GM23248 (cell line): ENCODE measurements around the gene RASGRP1. TPM values are rescaled to one million over a fixed set of nuclear protein-coding genes. Genes with fewer than 3 reads are reported as not detected.

ENCODE experiments used
- DNase-seq: peaks from one replicate; pipeline ENCODE4 v3.0.0-alpha.2; 2015
- H2AFZ ChIP-seq: fragments of 200-600 bp; sonication (generic); 2 replicates; pipeline ENCODE4 v1.6.1; 2016; ENCODE audit warnings: antibody characterized with exemption
- H3F3A ChIP-seq: fragments of 200-600 bp; sonication (generic); 2 replicates; pipeline ENCODE4 v1.6.1; 2016; ENCODE audit warnings: mild to moderate bottlenecking, antibody characterized with exemption, mixed run types; ENCODE audit not compliant: insufficient read depth
- H3K27ac ChIP-seq: fragments of 200-600 bp; sonication (generic); 2 replicates; pipeline ENCODE4 v1.5.1; 2016; ENCODE audit warnings: mild to moderate bottlenecking
- H3K27me3 ChIP-seq: fragments of 200-600 bp; sonication (generic); replicated peaks from 2 replicates; pipeline ENCODE4 v1.6.1; 2016; ENCODE audit warnings: mild to moderate bottlenecking; ENCODE audit not compliant: insufficient read depth
- H3K36me3 ChIP-seq: fragments of 200-600 bp; sonication (generic); 2 replicates; pipeline ENCODE4 v1.6.1; 2016; ENCODE audit warnings: low read depth, mild to moderate bottlenecking
- H3K4me1 ChIP-seq: fragments of 200-600 bp; sonication (generic); 2 replicates; pipeline ENCODE4 v1.6.1; 2016; ENCODE audit warnings: mild to moderate bottlenecking; ENCODE audit not compliant: insufficient read depth
- H3K4me2 ChIP-seq: fragments of 200-600 bp; sonication (generic); one replicate; pipeline ENCODE4 v1.6.1; 2016; ENCODE audit warnings: mild to moderate bottlenecking; ENCODE audit not compliant: unreplicated experiment
- H3K4me3 ChIP-seq: fragments of 200-600 bp; sonication (generic); 2 replicates; pipeline ENCODE4 v1.5.1; 2016; ENCODE audit warnings: mild to moderate bottlenecking
- H3K79me2 ChIP-seq: fragments of 200-600 bp; sonication (generic); 2 replicates; pipeline ENCODE4 v1.6.1; 2016; ENCODE audit warnings: mild to moderate bottlenecking; ENCODE audit not compliant: insufficient read depth
- H3K9ac ChIP-seq: fragments of 200-600 bp; sonication (generic); 2 replicates; pipeline ENCODE4 v1.6.1; 2016; ENCODE audit warnings: mild to moderate bottlenecking
- H3K9me2 ChIP-seq: fragments of 200-600 bp; sonication (generic); 2 replicates; pipeline ENCODE4 v1.6.1; 2016; ENCODE audit warnings: mixed run types, mild to moderate bottlenecking, moderate library complexity; ENCODE audit not compliant: insufficient read depth
- H3K9me3 ChIP-seq: fragments of 200-600 bp; sonication (generic); one replicate; pipeline ENCODE4 v1.6.1; 2017; ENCODE audit warnings: low read depth
- H4K20me1 ChIP-seq: fragments of 200-600 bp; sonication (generic); 2 replicates; pipeline ENCODE4 v1.6.0; 2016; ENCODE audit not compliant: insufficient read depth
- EZH2 ChIP-seq: fragments of 200-600 bp; sonication (generic); IDR thresholded peaks from 2 replicates; pipeline ENCODE4 v1.6.1; 2018; ENCODE audit warnings: antibody characterized with exemption, mild to moderate bottlenecking; ENCODE audit not compliant: insufficient read depth, poor library complexity, severe bottlenecking
- EZH2phosphoT487 ChIP-seq: fragments of 200-600 bp; sonication (generic); IDR thresholded peaks from 2 replicates; pipeline ENCODE4 v1.6.1; 2018; ENCODE audit warnings: antibody characterized with exemption, moderate library complexity, mild to moderate bottlenecking, low read depth; ENCODE audit not compliant: insufficient read depth
- WGBS, 2 experiments: methylation state at CpG; one replicate each; pipeline ENCODE4 v1.1.6; 2015 to 2017; ENCODE audit warnings: low lambda C conversion rate in 2 of 2, low coverage in 1 of 2; ENCODE audit errors: missing lambda C conversion rate in 2 of 2; 5-methylcytosine and 5-hydroxymethylcytosine counted together
- in situ Hi-C: fragments of 300-500 bp; cut with MboI; formaldehyde crosslinking; loops from 2 replicates; pipeline ENCODE4 v1.15.0; 2020
- polyA plus RNA-seq: library from polyadenylated mRNA; unstranded; fragments of >200 nt; fragmentation: Nextera tagmentation; extraction: Ambion mirVana; gene quantifications from 2 replicates; pipeline ENCODE4 v1.2.1, GENCODE V29; 2016
- total RNA-seq: library from RNA; depleted of rRNA; stranded (reverse); fragments of >200 nt; shearing (Covaris generic); gene quantifications from 2 replicates; pipeline ENCODE4 v1.2.3, GENCODE V29; 2014

Gene RASGRP1
- total and polyA plus RNA-seq, 2 experiments from 2014 or later: 0.58 to 1.5 TPM

- H4K20me1 ChIP-seq: no peaks in the 10 kb centered on the region
- peaks cover 24% of the 10 kb centered on the region for H3K36me3 ChIP-seq
- 0 out of 2 replicates have a peak, but pooled peaks cover 3% of the 10 kb centered on the region for H3K79me2 ChIP-seq
- H3K4me3 ChIP-seq: no peak overlapping the region
- no peaks in the 10 kb centered on the region for H3K9me3 ChIP-seq
- H3K27ac ChIP-seq: peak overlapping the region; percentile 6
- peaks cover 14% of the 10 kb centered on the region for H3K4me1 ChIP-seq
- in situ Hi-C loops: no loop called here
- H3K9ac ChIP-seq: no peak overlapping the region
- peak; percentile 40 for DNase-seq
- no peaks in the 10 kb centered on the region for H3F3A ChIP-seq
- no peak overlapping the region for H3K4me2 ChIP-seq
- H3K27me3 ChIP-seq: no peaks in the 10 kb centered on the region
- no peaks in the 10 kb centered on the region for H3K9me2 ChIP-seq
- H2AFZ ChIP-seq: no peak overlapping the region
- no peak for TF ChIP-seq EZH2
Observed at GRCh38 chr15:38479266-38479665, 85.3 kb downstream of the RASGRP1 start.

- Histone ChIP-seq H3K27ac (no peak overlapping the region), H3F3A (peaks cover 6% of the 10 kb centered on the region; the same call in 1 of the 2 replicates), H3K4me1 (peaks cover 14% of the 10 kb centered on the region), H3K4me2 (no peak overlapping the region), H2AFZ (no peak overlapping the region), H3K79me2 (0 out of 2 replicates have a peak, but pooled peaks cover 3% of the 10 kb centered on the region), H3K9ac (no peak overlapping the region), H3K36me3 (peaks cover 24% of the 10 kb centered on the region), H3K27me3 (no peaks in the 10 kb centered on the region), H3K9me3 (no peaks in the 10 kb centered on the region), H3K9me2 (no peaks in the 10 kb centered on the region), H4K20me1 (no peaks in the 10 kb centered on the region), H3K4me3 (no peak overlapping the region)
- 69 to 78% methylated on average over 4 of the region's 4 CpGs for WGBS, 2 experiments
- no peak for TF ChIP-seq EZH2phosphoT487
- TF ChIP-seq EZH2: no peak
- DNase-seq: no peak
- in situ Hi-C loops: no loop called here
Observed at GRCh38 chr15:38477637-38478036, 87.0 kb downstream of the RASGRP1 start.

GRCh38 chr15:38476120-38476519, 88.5 kb downstream of the RASGRP1 start:
- H4K20me1 ChIP-seq: no peaks in the 10 kb centered on the region
- no peaks in the 10 kb centered on the region for H3K9me2 ChIP-seq
- peaks cover 6% of the 10 kb centered on the region; the same call in 1 of the 2 replicates for H3F3A ChIP-seq
- H3K4me1 ChIP-seq: peaks cover 14% of the 10 kb centered on the region
- no peak overlapping the region for H3K9ac ChIP-seq
- H3K9me3 ChIP-seq: no peaks in the 10 kb centered on the region
- peaks cover 19% of the 10 kb centered on the region for H3K36me3 ChIP-seq
- H3K4me3 ChIP-seq: no peak overlapping the region
- TF ChIP-seq EZH2: no peak
- no peak for TF ChIP-seq EZH2phosphoT487
- no peak overlapping the region for H3K27ac ChIP-seq
- no peak overlapping the region for H2AFZ ChIP-seq
- DNase-seq: no peak
- no peak overlapping the region for H3K4me2 ChIP-seq
- in situ Hi-C loops: no loop called here
- no peaks in the 10 kb centered on the region for H3K27me3 ChIP-seq
- 90 to 97% methylated on average over 1 of the region's 1 CpG for WGBS, 2 experiments
- 0 out of 2 replicates have a peak, but pooled peaks cover 3% of the 10 kb centered on the region for H3K79me2 ChIP-seq

GRCh38 chr15:38475361-38475760, 89.3 kb downstream of the RASGRP1 start:
- no peaks in the 10 kb centered on the region for H3K9me2 ChIP-seq
- H4K20me1 ChIP-seq: no peaks in the 10 kb centered on the region
- in situ Hi-C loops: no loop called here
- H3K27ac ChIP-seq: no peak overlapping the region
- 94 to 97% methylated on average over 2 of the region's 2 CpGs for WGBS, 2 experiments
- no peak overlapping the region for H2AFZ ChIP-seq
- H3F3A ChIP-seq: peaks cover 8% of the 10 kb centered on the region; the same call in 1 of the 2 replicates
- H3K27me3 ChIP-seq: no peaks in the 10 kb centered on the region
- H3K79me2 ChIP-seq: 0 out of 2 replicates have a peak, but pooled peaks cover 3% of the 10 kb centered on the region
- peaks cover 18% of the 10 kb centered on the region for H3K36me3 ChIP-seq
- no peaks in the 10 kb centered on the region for H3K9me3 ChIP-seq
- peaks cover 14% of the 10 kb centered on the region for H3K4me1 ChIP-seq
- H3K4me3 ChIP-seq: no peak overlapping the region
- H3K9ac ChIP-seq: no peak overlapping the region
- TF ChIP-seq EZH2phosphoT487: no peak
- no peak for TF ChIP-seq EZH2
- H3K4me2 ChIP-seq: no peak overlapping the region
- DNase-seq: no peak

- TF ChIP-seq EZH2: no peak
- TF ChIP-seq EZH2phosphoT487: no peak
- H3K9ac ChIP-seq: no peak overlapping the region
- no peak overlapping the region for H3K4me3 ChIP-seq
- 0 out of 2 replicates have a peak, but pooled peaks cover 3% of the 10 kb centered on the region for H3K79me2 ChIP-seq
- H3K27ac ChIP-seq: no peak overlapping the region
- H3K4me1 ChIP-seq: peaks cover 5% of the 10 kb centered on the region
- peak; percentile 82 for DNase-seq
- H3F3A ChIP-seq: peaks cover 8% of the 10 kb centered on the region; the same call in 1 of the 2 replicates
- no peak overlapping the region for H2AFZ ChIP-seq
- no peaks in the 10 kb centered on the region for H3K9me3 ChIP-seq
- H3K27me3 ChIP-seq: no peaks in the 10 kb centered on the region
- in situ Hi-C loops: no loop called here
- no peaks in the 10 kb centered on the region for H3K9me2 ChIP-seq
- peaks cover 18% of the 10 kb centered on the region for H3K36me3 ChIP-seq
- H3K4me2 ChIP-seq: no peak overlapping the region
- WGBS, 2 experiments: 78 to 84% methylated on average over 4 of the region's 4 CpGs
- H4K20me1 ChIP-seq: no peaks in the 10 kb centered on the region
Observed at GRCh38 chr15:38474155-38474757, 90.4 kb downstream of the RASGRP1 start.
